ELR (cell line): ENCODE results near the gene MT1A.
"Not testable (repeated sequence)": the region's sequence is repeated elsewhere in the genome, so short reads cannot be mapped to it uniquely, and the experiment has no call there.

ENCODE experiments used
- DNase-seq: peaks from one replicate; pipeline ENCODE4 v3.0.0-alpha.2; 2015; ENCODE audit warnings: low read depth

MT1A gene

GRCh38 chr16:56657555-56658326 lies 19.3 kb downstream of the MT1A start, which contains the start of gene MT1F:
Gene MT1F (plus strand): TSS chr16:56657959. CDS start chr16:56658059, 100 bp downstream.
- DNase-seq = peak; percentile 56

- no peak for DNase-seq
These were observed 19.9 kb downstream of the MT1A start for GRCh38 chr16:56658327-56658875.

- no peak for DNase-seq
These were observed 24.2 kb downstream of the MT1A start for GRCh38 chr16:56662357-56663354.

GRCh38 chr16:56664506-56664905 lies 26.0 kb downstream of the MT1A start:
- DNase-seq = no peak

GRCh38 chr16:56665286-56666261 lies 27.1 kb downstream of the MT1A start:
- DNase-seq = not testable (repeated sequence)

GRCh38 chr16:56667581-56668571 lies 29.4 kb downstream of the MT1A start, which contains the start of gene MT1G:
Gene MT1G (minus strand): TSS chr16:56668065. CDS start chr16:56667993, 72 bp downstream.
- no peak for DNase-seq

- DNase-seq = no peak
These were observed 30.8 kb downstream of the MT1A start, which contains the start of gene MT1H for GRCh38 chr16:56669005-56669839. Gene MT1H (plus strand): TSS chr16:56669814. CDS start chr16:56669885, 71 bp downstream.

- no peak for DNase-seq
These were observed 31.6 kb downstream of the MT1A start for GRCh38 chr16:56669840-56670619.

GRCh38 chr16:56670620-56670934 lies 32.1 kb downstream of the MT1A start:
- no peak for DNase-seq

GRCh38 chr16:56671691-56672090 lies 33.2 kb downstream of the MT1A start:
- not testable (repeated sequence) for DNase-seq

GRCh38 chr16:56672171-56672570 lies 33.7 kb downstream of the MT1A start:
- not testable (repeated sequence) for DNase-seq

GRCh38 chr16:56672761-56673536 lies 34.5 kb downstream of the MT1A start:
- DNase-seq = peak; percentile 16

- DNase-seq = no peak
These were observed 35.5 kb downstream of the MT1A start for GRCh38 chr16:56673921-56674320.

- not testable (repeated sequence) for DNase-seq
These were observed 36.1 kb downstream of the MT1A start for GRCh38 chr16:56674570-56674969.

GRCh38 chr16:56675685-56676210 lies 37.3 kb downstream of the MT1A start:
- no peak for DNase-seq

GRCh38 chr16:56677474-56677873 lies 39.0 kb downstream of the MT1A start:
- DNase-seq = no peak
